ENCODE results near the gene SPATS2.

Gene SPATS2

DNA sequence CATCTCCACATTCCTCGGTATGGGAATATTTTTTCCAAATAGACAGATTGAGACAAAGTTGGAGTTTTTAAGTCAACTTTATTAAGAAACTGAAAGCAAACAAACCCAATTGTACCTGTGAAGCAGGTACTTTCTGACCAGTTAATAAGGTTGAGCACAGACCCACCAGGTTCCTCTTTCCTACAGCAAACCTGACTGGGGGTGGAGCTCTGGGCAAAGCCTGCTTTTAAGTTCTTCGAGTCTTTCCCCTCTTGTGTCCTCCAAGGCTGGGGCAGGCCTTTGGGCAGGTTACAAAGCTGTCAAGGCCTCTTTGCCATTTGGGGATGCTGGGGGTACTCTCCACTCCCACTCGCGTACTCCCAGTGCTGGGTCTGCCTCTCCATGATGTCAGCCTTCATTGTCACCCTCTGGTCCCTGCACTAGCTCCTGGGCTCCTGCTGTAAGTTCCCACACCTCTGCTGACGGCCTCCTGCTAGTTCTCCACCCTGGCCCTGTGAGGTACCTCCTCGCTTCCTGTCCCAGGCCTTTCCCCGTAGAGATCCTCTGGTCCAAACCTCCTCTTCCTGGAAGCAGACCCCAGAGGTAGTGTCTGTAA is 174.7 kb downstream of the SPATS2 start:
- DNase-seq (ENCODE audit: low read depth), result no peak
- no peak overlapping the region for H3K4me3 ChIP-seq (ENCODE audit: low read depth, low read length)
- TF ChIP-seq, protein P1, sequence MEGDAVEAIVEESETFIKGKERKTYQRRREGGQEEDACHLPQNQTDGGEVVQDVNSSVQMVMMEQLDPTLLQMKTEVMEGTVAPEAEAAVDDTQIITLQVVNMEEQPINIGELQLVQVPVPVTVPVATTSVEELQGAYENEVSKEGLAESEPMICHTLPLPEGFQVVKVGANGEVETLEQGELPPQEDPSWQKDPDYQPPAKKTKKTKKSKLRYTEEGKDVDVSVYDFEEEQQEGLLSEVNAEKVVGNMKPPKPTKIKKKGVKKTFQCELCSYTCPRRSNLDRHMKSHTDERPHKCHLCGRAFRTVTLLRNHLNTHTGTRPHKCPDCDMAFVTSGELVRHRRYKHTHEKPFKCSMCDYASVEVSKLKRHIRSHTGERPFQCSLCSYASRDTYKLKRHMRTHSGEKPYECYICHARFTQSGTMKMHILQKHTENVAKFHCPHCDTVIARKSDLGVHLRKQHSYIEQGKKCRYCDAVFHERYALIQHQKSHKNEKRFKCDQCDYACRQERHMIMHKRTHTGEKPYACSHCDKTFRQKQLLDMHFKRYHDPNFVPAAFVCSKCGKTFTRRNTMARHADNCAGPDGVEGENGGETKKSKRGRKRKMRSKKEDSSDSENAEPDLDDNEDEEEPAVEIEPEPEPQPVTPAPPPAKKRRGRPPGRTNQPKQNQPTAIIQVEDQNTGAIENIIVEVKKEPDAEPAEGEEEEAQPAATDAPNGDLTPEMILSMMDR (IDR thresholded peaks at IDR 0.05; ENCODE audit: control insufficient read depth, extremely low read depth, insufficient read depth), result no peak

DNA sequence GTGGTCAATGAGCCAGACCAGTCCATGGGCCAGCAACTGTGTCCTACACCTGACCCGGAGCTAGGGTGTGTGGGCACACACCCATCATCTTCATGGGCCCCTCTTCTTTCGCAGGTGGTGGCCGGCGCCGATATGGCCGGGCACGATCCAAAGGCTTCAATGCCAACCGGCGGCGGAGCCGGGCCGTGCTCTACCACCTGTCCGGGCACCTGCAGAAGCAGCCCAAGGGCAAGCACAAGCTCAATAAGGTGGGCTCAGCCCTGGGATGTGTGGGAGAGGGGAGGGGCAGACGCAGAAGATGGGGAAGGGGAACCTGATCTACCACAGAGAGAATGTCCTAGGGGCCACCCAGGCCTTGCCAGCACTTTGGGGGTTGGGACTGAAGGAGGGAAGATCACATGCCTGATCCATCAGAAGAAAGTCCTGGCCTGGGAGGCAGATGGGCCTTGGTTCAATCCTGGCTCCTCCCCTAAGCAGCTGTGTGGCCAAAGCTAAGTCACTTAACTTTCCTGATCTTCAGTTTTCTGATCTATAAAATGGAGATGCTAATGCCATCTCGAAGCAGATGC is 175.4 kb downstream of the SPATS2 start:
- TF ChIP-seq, protein P1 (IDR thresholded peaks at IDR 0.05; ENCODE audit: control insufficient read depth, extremely low read depth, insufficient read depth), result no peak
- DNase-seq (ENCODE audit: low read depth), result no peak
- H3K4me3 ChIP-seq (ENCODE audit: low read depth, low read length), result no peak overlapping the region

DNA sequence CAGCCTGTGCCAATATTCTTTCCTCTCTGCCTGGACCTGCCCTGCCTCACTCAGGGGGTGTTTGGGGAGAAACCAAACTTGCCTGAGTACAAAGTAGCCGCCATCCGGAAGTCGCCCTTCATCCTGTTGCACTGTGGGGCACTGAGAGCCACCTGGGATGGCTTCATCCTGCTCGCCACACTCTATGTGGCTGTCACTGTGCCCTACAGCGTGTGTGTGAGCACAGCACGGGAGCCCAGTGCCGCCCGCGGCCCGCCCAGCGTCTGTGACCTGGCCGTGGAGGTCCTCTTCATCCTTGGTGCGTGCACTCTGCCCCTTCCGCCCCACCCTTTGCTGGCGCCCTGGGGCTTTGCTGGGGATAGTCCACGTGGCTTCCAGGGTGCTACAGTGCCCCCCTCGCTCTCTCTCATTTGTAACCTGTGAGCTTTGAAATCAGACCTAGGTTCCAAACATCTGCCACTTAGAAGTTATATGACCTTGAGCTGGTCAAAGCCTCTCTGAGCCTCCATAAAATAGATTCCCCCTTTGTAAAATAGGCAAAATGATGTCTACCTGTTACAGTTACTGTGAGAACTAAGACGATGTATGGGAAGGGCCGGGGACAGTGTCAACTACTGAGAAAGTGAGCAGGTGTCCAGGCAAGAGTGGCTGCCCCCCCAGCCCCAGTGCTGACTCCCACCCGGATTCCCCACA is 176.1 kb downstream of the SPATS2 start:
- H3K4me3 ChIP-seq (ENCODE audit: low read depth, low read length), result no peak overlapping the region
- TF ChIP-seq, protein P1 (IDR thresholded peaks at IDR 0.05; ENCODE audit: control insufficient read depth, extremely low read depth, insufficient read depth), result no peak
- DNase-seq (ENCODE audit: low read depth), result no peak

DNA sequence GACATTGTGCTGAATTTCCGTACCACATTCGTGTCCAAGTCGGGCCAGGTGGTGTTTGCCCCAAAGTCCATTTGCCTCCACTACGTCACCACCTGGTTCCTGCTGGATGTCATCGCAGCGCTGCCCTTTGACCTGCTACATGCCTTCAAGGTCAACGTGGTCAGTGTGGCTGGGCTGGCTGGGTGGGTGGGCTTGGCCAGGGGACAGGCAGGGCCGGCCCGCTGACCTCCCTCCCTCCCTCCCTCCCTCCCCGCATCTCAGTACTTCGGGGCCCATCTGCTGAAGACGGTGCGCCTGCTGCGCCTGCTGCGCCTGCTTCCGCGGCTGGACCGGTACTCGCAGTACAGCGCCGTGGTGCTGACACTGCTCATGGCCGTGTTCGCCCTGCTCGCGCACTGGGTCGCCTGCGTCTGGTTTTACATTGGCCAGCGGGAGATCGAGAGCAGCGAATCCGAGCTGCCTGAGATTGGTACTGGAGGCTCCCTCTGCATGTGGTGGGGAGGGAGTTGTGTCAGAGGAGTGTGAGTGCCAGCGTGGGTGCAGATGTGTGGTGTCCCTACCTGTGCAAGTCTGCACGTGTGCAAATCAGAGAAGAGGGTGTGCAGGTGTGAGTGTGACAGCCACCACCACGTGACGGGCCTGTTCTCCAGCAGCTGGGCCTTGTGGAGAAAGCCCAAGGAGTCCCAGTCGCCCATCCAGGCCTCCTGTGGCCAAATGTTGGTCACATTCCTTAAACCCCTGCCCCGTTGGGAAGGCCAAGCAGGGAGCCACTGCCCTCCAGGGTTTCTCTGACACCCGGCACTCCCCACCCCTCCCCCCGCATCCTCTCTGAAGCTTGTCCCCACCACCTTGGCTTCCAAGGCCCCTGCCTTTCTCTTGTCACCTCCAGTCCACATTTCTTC is 176.9 kb downstream of the SPATS2 start:
- no peak overlapping the region for H3K4me3 ChIP-seq (ENCODE audit: low read depth, low read length)
- DNase-seq (ENCODE audit: low read depth), result no peak
- TF ChIP-seq, protein P1 (IDR thresholded peaks at IDR 0.05; ENCODE audit: control insufficient read depth, extremely low read depth, insufficient read depth), result no peak

DNA sequence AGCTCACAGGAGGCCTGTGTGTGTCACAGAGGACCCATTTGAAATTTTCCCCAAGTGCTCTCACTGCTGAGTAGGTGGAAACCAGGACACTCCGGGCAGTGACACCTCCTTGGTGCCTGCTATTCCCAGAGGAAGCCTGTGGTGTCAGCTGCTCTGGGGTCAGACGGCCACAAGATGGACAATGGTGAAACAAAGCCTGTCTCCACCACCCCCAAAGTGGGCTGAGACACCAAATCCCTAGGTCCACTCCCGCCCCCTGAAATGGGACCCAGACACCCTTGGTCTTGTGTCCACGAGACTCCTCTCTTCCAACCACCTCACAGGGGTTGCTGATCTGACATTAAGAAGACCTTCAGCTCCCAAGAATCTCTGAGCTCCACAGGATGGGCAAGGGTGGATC is 178.6 kb downstream of the SPATS2 start:
- DNase-seq (ENCODE audit: low read depth), result no peak
- TF ChIP-seq, protein P1 (IDR thresholded peaks at IDR 0.05; ENCODE audit: control insufficient read depth, extremely low read depth, insufficient read depth), result no peak
- H3K4me3 ChIP-seq (ENCODE audit: low read depth, low read length), result no peak overlapping the region

DNA sequence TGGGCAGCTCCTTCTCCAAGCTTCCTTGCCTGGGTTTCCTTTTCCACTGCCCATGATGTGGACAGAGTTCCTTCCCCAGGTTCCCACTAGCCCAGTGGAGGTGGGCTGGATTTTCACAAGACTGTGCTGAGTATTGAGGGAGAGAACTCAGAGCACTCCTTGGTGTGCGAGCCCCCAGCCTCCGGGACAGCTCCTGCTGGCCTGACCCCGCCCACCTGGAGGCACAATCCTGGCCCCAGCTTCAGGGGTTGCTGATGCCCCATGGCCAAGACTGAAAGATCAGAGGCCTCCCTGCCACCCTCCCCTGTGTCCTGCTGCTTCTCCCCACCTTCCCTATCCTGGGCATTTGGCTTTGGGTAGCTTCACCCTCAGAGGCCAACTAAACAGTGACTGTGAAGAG is 179.2 kb downstream of the SPATS2 start:
- no peak overlapping the region for H3K4me3 ChIP-seq (ENCODE audit: low read depth, low read length)
- TF ChIP-seq, protein P1 (IDR thresholded peaks at IDR 0.05; ENCODE audit: control insufficient read depth, extremely low read depth, insufficient read depth), result no peak
- no peak for DNase-seq (ENCODE audit: low read depth)

All from LNCaP clone FGC (cell line).